AG04450 (cell line): ENCODE measurements around the gene CABLES1. TPM values are rescaled to one million over a fixed set of nuclear protein-coding genes. Genes with fewer than 3 reads are reported as not detected.

Experiments
- CTCF ChIA-PET: fragments of 300-600, 350-600 bp; formaldehyde crosslinking; extraction: SDS; loops from one replicate; lab custom pipeline; 2022; ENCODE audit warnings: antibody characterized with exemption, inconsistent platforms; lab: Charles Lee
- POLR2A ChIA-PET: fragments of 350-600 bp; formaldehyde crosslinking; extraction: SDS; loops from one replicate; lab custom pipeline; 2021; ENCODE audit warnings: antibody characterized with exemption, inconsistent platforms; lab: Yijun Ruan, JAX
- DNase-seq: peaks from one replicate; pipeline ENCODE4 v3.0.0-alpha.2; 2011; ENCODE audit warnings: low read depth, low spot score
- H3K27ac ChIP-seq: one replicate; pipeline ENCODE4 v1.5.1; 2012; ENCODE audit warnings: low read depth, low read length, control low read depth
- H3K27me3 ChIP-seq: one replicate; pipeline ENCODE4 v1.6.0; 2012; ENCODE audit warnings: low read length; ENCODE audit not compliant: control insufficient read depth, insufficient read depth
- H3K4me3 ChIP-seq: 2 replicates; pipeline ENCODE4 v1.5.1; 2011; ENCODE audit warnings: mild to moderate bottlenecking, low read depth, low read length, control low read depth
- H3K9me3 ChIP-seq: 2 replicates; pipeline ENCODE4 v1.5.1; 2012; ENCODE audit warnings: low read length; ENCODE audit not compliant: control insufficient read depth, insufficient read depth
- CTCF ChIP-seq: IDR thresholded peaks from 2 replicates; pipeline ENCODE4 v1.5.1; 2011; ENCODE audit warnings: low read depth, low read length, control low read depth, inconsistent platforms
- polyA plus RNA-seq: library from polyadenylated mRNA; depleted of rRNA; stranded (reverse); fragments of >200 nt; gene quantifications from 2 replicates; pipeline ENCODE4 v1.2.3, GENCODE V29; 2011

CABLES1 gene
- polyA plus RNA-seq, 1 experiment, result 29.6 TPM

- Histone ChIP-seq H3K9me3 (peaks cover 3% of the 10 kb centered on the region; the same call in 1 of the 2 replicates), H3K27me3 (no peaks in the 10 kb centered on the region), H3K4me3 (no peak overlapping the region), H3K27ac (no peak overlapping the region)
- POLR2A ChIA-PET, result no interaction called here
- TF ChIP-seq CTCF, result no peak
- no peak for DNase-seq
- CTCF ChIA-PET, result interaction anchor here (0.9 kb wide), 1 partner anchor 70 kb away, joined by 3 read pairs; no protein-coding TSS in a partner anchor
These were observed 33.3 kb upstream of the CABLES1 start for GRCh38 chr18:23101861-23102432.

- DNase-seq, result no peak
- ChIA-PET CTCF (interaction anchor here (0.9 to 1.0 kb wide), 2 partner anchors 29 to 71 kb away, joined by 3 to 4 read pairs; no protein-coding TSS in a partner anchor), POLR2A (interaction anchor here (0.7 kb wide), 1 partner anchor 16 kb away, joined by 3 read pairs; no protein-coding TSS in a partner anchor)
- Histone ChIP-seq H3K27me3 (no peaks in the 10 kb centered on the region), H3K4me3 (no peak overlapping the region), H3K9me3 (peaks cover 3% of the 10 kb centered on the region; the same call in 1 of the 2 replicates), H3K27ac (no peak overlapping the region)
- no peak for TF ChIP-seq CTCF
These were observed 32.6 kb upstream of the CABLES1 start for GRCh38 chr18:23102493-23103261.

DNA sequence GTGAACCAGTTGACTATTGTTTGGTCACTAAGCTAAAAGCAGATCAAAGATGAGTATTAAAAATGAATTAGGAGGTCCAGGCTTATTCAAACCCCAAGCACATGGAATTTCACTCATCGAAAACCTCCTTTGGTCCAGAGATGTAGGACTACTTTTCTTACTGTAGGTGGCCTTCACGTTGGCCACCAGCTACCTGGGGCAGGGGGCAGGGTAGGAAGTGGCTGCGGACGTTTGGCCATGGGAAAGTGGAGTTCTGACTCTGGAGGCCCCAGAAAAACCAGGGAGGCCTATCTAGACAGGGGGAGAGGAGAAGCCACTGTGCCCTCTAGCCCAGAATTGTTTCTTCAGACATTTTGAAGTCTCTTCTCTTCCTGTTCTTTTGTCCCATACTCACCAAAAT is 31.8 kb upstream of the CABLES1 start:
- POLR2A ChIA-PET, result no interaction called here

DNA sequence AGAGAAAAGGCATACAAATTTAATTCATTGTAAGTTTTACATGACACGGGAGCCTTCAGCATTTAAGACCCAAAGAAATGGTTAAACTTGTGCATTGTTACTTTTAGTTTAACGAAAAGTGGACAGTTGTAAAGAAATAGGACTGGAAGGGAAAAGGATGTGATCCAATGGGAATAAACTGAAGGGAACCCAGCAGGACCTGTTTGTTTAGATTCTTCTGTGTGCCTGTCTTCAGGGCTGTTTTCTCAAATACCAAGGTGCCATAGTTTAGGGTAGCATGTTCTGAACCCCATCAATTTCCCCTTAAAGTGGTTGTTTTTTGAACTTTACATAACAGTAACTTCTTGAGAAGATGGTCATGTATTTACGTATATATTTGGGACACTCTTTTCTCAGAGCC is 30.3 kb upstream of the CABLES1 start:
- DNase-seq, result no peak
- H3K4me3 ChIP-seq, result no peak overlapping the region
- no peak for TF ChIP-seq CTCF
- H3K9me3 ChIP-seq, result peaks cover 3% of the 10 kb centered on the region; the same call in 1 of the 2 replicates
- H3K27me3 ChIP-seq, result no peaks in the 10 kb centered on the region
- CTCF ChIA-PET, result no interaction called here
- no peak overlapping the region for H3K27ac ChIP-seq
- POLR2A ChIA-PET, result no interaction called here

More for the DNA sequence above, 31.8 kb upstream of the CABLES1 start:
- Histone ChIP-seq H3K9me3 (peaks cover 3% of the 10 kb centered on the region; the same call in 1 of the 2 replicates), H3K4me3 (no peak overlapping the region), H3K27ac (no peak overlapping the region), H3K27me3 (no peaks in the 10 kb centered on the region)
- TF ChIP-seq CTCF, result no peak
- no peak for DNase-seq
- CTCF ChIA-PET, result interaction anchor here (1.0 kb wide), 1 partner anchor 28 kb away, joined by 4 read pairs; no protein-coding TSS in a partner anchor
